Tibial nerve (tissue), 4 donors: ENCODE results near the gene SPINT1.

Experiments used
- EP300 ChIP-seq, 2 donors: sonication (generic); formaldehyde crosslinking; IDR thresholded peaks; one replicate each; pipeline ENCODE4 v1.6.1; 2017; ENCODE audit warnings: antibody characterized with exemption in 2 of 2, mild to moderate bottlenecking in 1 of 2
- POLR2A ChIP-seq, 2 donors: fragments of 450-650 bp; IDR thresholded peaks; one replicate each; pipeline ENCODE4 v1.6.1; 2017; ENCODE audit warnings: antibody characterized with exemption in 2 of 2, mild to moderate bottlenecking in 2 of 2, moderate library complexity in 2 of 2
- TF ChIP-seq, protein P1 (sequence below), 5 experiments: fragments of 200-600 bp in 3 of 5; fragments of 450-650 bp in 2 of 5; sonication (generic) in 3 of 5; IDR thresholded peaks; one replicate each; pipeline ENCODE4 v1.5.1; 2016 to 2019; ENCODE audit warnings: antibody characterized with exemption in 5 of 5, mild to moderate bottlenecking in 3 of 5, moderate library complexity in 2 of 5

DNA sequence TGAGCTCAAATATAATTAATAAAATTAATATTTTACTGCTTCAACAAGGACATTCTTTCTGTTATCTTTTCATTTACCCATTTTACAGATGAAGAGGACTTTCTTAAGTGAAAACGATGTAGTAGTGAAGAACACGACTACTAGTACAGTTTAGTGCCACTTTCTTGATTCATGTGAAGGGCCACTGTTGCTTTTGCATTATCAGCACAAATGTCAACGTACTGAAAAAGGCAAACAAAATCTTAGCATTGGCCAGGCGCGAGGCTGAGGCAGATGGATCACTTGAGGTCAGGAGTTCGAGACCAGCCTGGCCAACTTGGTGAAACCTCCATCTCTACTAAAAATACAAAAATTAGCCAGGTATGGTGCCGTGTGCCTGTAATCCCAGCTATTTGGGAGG is 24.8 kb upstream of the SPINT1 start:
- TF ChIP-seq, protein P1, sequence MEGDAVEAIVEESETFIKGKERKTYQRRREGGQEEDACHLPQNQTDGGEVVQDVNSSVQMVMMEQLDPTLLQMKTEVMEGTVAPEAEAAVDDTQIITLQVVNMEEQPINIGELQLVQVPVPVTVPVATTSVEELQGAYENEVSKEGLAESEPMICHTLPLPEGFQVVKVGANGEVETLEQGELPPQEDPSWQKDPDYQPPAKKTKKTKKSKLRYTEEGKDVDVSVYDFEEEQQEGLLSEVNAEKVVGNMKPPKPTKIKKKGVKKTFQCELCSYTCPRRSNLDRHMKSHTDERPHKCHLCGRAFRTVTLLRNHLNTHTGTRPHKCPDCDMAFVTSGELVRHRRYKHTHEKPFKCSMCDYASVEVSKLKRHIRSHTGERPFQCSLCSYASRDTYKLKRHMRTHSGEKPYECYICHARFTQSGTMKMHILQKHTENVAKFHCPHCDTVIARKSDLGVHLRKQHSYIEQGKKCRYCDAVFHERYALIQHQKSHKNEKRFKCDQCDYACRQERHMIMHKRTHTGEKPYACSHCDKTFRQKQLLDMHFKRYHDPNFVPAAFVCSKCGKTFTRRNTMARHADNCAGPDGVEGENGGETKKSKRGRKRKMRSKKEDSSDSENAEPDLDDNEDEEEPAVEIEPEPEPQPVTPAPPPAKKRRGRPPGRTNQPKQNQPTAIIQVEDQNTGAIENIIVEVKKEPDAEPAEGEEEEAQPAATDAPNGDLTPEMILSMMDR (IDR thresholded peaks at IDR 0.05) = no peak
- TF ChIP-seq POLR2A (IDR thresholded peaks at IDR 0.05) (no peak), EP300 (IDR thresholded peaks at IDR 0.05) (no peak)
